WTC11 (cell line): ENCODE data around the gene HSP90AB1. TPM values are rescaled to one million over a fixed set of nuclear protein-coding genes. Genes with fewer than 3 reads are reported as not detected.

Source experiments
- GTF2I ChIP-seq: fragments of 250-450 bp; sonication (Bioruptor Pico); conservative IDR thresholded peaks from 2 replicates; pipeline ENCODE4 v1.4.0; 2021; ENCODE audit warnings: mild to moderate bottlenecking
- JAZF1 ChIP-seq: fragments of 250-450 bp; sonication (Bioruptor Pico); IDR thresholded peaks from 2 replicates; pipeline ENCODE4 v1.9.0; 2021; ENCODE audit warnings: moderate library complexity, mild to moderate bottlenecking, inconsistent platforms
- MYBL2 ChIP-seq: sonication (generic); formaldehyde crosslinking; IDR thresholded peaks from 2 replicates; pipeline ENCODE4 v1.8.1; 2023; ENCODE audit warnings: mild to moderate bottlenecking, moderate library complexity, missing genetic modification reagents
- TEAD4 ChIP-seq: sonication (generic); formaldehyde crosslinking; IDR thresholded peaks from 2 replicates; pipeline ENCODE4 v1.8.0; 2022; ENCODE audit warnings: mild to moderate bottlenecking, missing genetic modification reagents
- TP53 ChIP-seq: sonication (generic); formaldehyde crosslinking; IDR thresholded peaks from 2 replicates; pipeline ENCODE4 v1.8.1; 2023; ENCODE audit warnings: mild to moderate bottlenecking, missing genetic modification reagents
- ZNF121 ChIP-seq: sonication (generic); formaldehyde crosslinking; IDR thresholded peaks from 2 replicates; pipeline ENCODE4 v1.8.0; 2023; ENCODE audit warnings: missing genetic modification reagents
- ZNF232 ChIP-seq: sonication (generic); formaldehyde crosslinking; IDR thresholded peaks from 2 replicates; pipeline ENCODE4 v1.8.0; 2022; ENCODE audit warnings: mild to moderate bottlenecking, missing genetic modification reagents
- ZNF263 ChIP-seq: sonication (generic); formaldehyde crosslinking; IDR thresholded peaks from 2 replicates; pipeline ENCODE4 v1.8.1; 2022; ENCODE audit warnings: low read depth, mild to moderate bottlenecking, moderate library complexity, missing genetic modification reagents
- ZNF317 ChIP-seq: sonication (generic); formaldehyde crosslinking; IDR thresholded peaks from 2 replicates; pipeline ENCODE4 v1.8.1; 2023; ENCODE audit warnings: low read depth, mild to moderate bottlenecking, moderate library complexity, missing genetic modification reagents, borderline replicate concordance
- ZNF396 ChIP-seq: fragments of 250-450 bp; sonication (Bioruptor Pico); IDR thresholded peaks from 2 replicates; pipeline ENCODE4 v1.8.0; 2021; ENCODE audit warnings: mild to moderate bottlenecking, moderate library complexity, borderline replicate concordance
- ZNF416 ChIP-seq: fragments of 250-450 bp; sonication (Bioruptor Pico); IDR thresholded peaks from 2 replicates; pipeline ENCODE4 v1.9.0; 2021; ENCODE audit warnings: mild to moderate bottlenecking, inconsistent platforms
- ZNF671 ChIP-seq: fragments of 250-450 bp; sonication (Bioruptor Pico); IDR thresholded peaks from 2 replicates; pipeline ENCODE4 v1.8.0; 2021; ENCODE audit warnings: mild to moderate bottlenecking
- total RNA-seq: library from RNA; stranded (reverse); gene quantifications from 3 replicates; pipeline ENCODE4 v1.2.3, GENCODE V29; 2021
- TF ChIP-seq, protein P1 (sequence below): sonication (generic); formaldehyde crosslinking; IDR thresholded peaks from 2 replicates; pipeline ENCODE4 v1.8.1; 2022; ENCODE audit warnings: mild to moderate bottlenecking, missing genetic modification reagents, moderate library complexity, borderline replicate concordance
- TF ChIP-seq, protein P2 (sequence below): sonication (generic); formaldehyde crosslinking; IDR thresholded peaks from 2 replicates; pipeline ENCODE4 v1.8.0; 2022; ENCODE audit warnings: missing genetic modification reagents
- TF ChIP-seq, protein P3 (sequence below): sonication (generic); formaldehyde crosslinking; IDR thresholded peaks from 2 replicates; pipeline ENCODE4 v1.8.1; 2023; ENCODE audit warnings: mild to moderate bottlenecking, missing genetic modification reagents
- TF ChIP-seq, protein P4 (sequence below): fragments of 250-450 bp; sonication (Bioruptor Pico); IDR thresholded peaks from 2 replicates; pipeline ENCODE4 v1.9.0; 2021; ENCODE audit warnings: mild to moderate bottlenecking
- TF ChIP-seq, protein P5 (sequence below): sonication (generic); formaldehyde crosslinking; IDR thresholded peaks from 2 replicates; pipeline ENCODE4 v1.8.1; 2022; ENCODE audit warnings: mild to moderate bottlenecking, moderate library complexity, missing genetic modification reagents
- TF ChIP-seq, protein P6 (sequence below): sonication (generic); formaldehyde crosslinking; IDR thresholded peaks from 2 replicates; pipeline ENCODE4 v1.8.1; 2022; ENCODE audit warnings: missing genetic modification reagents, borderline replicate concordance
- TF ChIP-seq, protein P7 (sequence below): fragments of 200-600 bp; IDR thresholded peaks from 2 replicates; pipeline ENCODE4 v1.8.0; 2022; ENCODE audit warnings: antibody characterized with exemption
- TF ChIP-seq, protein P8 (sequence below): sonication (generic); formaldehyde crosslinking; IDR thresholded peaks from 2 replicates; pipeline ENCODE4 v1.8.0; 2023; ENCODE audit warnings: missing genetic modification reagents
- TF ChIP-seq, protein P9 (sequence below): fragments of 250-450 bp; sonication (Bioruptor Pico); conservative IDR thresholded peaks from 2 replicates; pipeline ENCODE4 v1.9.0; 2021; ENCODE audit warnings: mild to moderate bottlenecking
- TF ChIP-seq, protein P10 (sequence below): sonication (generic); formaldehyde crosslinking; IDR thresholded peaks from 2 replicates; pipeline ENCODE4 v1.8.1; 2022; ENCODE audit warnings: low read depth, mild to moderate bottlenecking, moderate library complexity, missing genetic modification reagents, borderline replicate concordance

Gene HSP90AB1
- total RNA-seq, 1 experiment from 2014 or later, result 2,171 TPM

DNA sequence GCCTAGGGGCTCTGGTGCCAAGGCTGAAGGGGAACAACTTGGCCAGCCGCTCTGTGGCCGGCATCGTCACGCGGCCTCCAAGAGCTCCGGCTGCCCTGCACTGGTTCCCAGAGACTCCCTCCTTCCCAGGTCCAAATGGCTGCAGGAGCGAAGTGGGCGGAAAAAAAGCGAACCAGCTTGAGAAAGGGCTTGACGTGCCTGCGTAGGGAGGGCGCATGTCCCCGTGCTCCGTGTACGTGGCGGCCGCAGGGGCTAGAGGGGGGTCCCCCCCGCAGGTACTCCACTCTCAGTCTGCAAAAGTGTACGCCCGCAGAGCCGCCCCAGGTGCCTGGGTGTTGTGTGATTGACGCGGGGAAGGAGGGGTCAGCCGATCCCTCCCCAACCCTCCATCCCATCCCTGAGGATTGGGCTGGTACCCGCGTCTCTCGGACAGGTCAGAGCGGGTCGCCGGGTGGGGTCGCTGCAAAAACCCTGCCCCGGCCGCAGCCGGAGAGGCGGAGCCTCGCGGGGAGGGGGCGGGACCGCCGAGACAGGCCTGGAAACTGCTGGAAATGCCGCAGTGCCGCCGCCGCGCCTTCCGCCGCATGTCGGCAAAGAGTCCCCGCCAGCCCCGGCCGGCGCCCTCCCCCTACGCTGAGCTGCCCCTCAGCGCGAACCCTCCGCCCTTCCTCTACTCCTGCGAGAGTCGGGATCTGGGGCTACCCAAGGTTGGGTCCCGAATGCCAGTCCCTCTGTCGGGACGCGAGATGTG, 814 bp upstream of the HSP90AB1 start (continued):
- TF ChIP-seq ZNF121 (peak; percentile 31; the same call in 1 of the 2 replicates), MYBL2 (peak; percentile 77), ZNF317 (CRISPR knock-in tag) (no peak), ZNF263 (CRISPR knock-in tag) (no peak), ZNF232 (CRISPR knock-in tag) (0 out of 2 replicates have a peak, but pooled peaks have one; percentile 2), TEAD4 (CRISPR knock-in tag) (no peak), ZNF671 (CRISPR knock-in tag) (no peak), TP53 (CRISPR knock-in tag) (no peak), GTF2I (no peak), ZNF416 (no peak), JAZF1 (CRISPR knock-in tag) (no peak), ZNF396 (CRISPR knock-in tag) (no peak)
- TF ChIP-seq, protein P1, sequence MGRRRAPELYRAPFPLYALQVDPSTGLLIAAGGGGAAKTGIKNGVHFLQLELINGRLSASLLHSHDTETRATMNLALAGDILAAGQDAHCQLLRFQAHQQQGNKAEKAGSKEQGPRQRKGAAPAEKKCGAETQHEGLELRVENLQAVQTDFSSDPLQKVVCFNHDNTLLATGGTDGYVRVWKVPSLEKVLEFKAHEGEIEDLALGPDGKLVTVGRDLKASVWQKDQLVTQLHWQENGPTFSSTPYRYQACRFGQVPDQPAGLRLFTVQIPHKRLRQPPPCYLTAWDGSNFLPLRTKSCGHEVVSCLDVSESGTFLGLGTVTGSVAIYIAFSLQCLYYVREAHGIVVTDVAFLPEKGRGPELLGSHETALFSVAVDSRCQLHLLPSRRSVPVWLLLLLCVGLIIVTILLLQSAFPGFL (CRISPR knock-in tag), result no peak
- TF ChIP-seq, protein P2, sequence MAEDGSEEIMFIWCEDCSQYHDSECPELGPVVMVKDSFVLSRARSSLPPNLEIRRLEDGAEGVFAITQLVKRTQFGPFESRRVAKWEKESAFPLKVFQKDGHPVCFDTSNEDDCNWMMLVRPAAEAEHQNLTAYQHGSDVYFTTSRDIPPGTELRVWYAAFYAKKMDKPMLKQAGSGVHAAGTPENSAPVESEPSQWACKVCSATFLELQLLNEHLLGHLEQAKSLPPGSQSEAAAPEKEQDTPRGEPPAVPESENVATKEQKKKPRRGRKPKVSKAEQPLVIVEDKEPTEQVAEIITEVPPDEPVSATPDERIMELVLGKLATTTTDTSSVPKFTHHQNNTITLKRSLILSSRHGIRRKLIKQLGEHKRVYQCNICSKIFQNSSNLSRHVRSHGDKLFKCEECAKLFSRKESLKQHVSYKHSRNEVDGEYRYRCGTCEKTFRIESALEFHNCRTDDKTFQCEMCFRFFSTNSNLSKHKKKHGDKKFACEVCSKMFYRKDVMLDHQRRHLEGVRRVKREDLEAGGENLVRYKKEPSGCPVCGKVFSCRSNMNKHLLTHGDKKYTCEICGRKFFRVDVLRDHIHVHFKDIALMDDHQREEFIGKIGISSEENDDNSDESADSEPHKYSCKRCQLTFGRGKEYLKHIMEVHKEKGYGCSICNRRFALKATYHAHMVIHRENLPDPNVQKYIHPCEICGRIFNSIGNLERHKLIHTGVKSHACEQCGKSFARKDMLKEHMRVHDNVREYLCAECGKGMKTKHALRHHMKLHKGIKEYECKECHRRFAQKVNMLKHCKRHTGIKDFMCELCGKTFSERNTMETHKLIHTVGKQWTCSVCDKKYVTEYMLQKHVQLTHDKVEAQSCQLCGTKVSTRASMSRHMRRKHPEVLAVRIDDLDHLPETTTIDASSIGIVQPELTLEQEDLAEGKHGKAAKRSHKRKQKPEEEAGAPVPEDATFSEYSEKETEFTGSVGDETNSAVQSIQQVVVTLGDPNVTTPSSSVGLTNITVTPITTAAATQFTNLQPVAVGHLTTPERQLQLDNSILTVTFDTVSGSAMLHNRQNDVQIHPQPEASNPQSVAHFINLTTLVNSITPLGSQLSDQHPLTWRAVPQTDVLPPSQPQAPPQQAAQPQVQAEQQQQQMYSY, result no peak
- TF ChIP-seq, protein P3, sequence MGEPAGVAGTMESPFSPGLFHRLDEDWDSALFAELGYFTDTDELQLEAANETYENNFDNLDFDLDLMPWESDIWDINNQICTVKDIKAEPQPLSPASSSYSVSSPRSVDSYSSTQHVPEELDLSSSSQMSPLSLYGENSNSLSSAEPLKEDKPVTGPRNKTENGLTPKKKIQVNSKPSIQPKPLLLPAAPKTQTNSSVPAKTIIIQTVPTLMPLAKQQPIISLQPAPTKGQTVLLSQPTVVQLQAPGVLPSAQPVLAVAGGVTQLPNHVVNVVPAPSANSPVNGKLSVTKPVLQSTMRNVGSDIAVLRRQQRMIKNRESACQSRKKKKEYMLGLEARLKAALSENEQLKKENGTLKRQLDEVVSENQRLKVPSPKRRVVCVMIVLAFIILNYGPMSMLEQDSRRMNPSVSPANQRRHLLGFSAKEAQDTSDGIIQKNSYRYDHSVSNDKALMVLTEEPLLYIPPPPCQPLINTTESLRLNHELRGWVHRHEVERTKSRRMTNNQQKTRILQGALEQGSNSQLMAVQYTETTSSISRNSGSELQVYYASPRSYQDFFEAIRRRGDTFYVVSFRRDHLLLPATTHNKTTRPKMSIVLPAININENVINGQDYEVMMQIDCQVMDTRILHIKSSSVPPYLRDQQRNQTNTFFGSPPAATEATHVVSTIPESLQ (CRISPR knock-in tag), result no peak
- TF ChIP-seq, protein P4, sequence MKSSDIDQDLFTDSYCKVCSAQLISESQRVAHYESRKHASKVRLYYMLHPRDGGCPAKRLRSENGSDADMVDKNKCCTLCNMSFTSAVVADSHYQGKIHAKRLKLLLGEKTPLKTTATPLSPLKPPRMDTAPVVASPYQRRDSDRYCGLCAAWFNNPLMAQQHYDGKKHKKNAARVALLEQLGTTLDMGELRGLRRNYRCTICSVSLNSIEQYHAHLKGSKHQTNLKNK, result no peak
- TF ChIP-seq, protein P5, sequence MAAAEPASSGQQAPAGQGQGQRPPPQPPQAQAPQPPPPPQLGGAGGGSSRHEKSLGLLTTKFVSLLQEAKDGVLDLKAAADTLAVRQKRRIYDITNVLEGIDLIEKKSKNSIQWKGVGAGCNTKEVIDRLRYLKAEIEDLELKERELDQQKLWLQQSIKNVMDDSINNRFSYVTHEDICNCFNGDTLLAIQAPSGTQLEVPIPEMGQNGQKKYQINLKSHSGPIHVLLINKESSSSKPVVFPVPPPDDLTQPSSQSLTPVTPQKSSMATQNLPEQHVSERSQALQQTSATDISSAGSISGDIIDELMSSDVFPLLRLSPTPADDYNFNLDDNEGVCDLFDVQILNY (CRISPR knock-in tag), result peak; percentile 57; the same call in 1 of the 2 replicates
- TF ChIP-seq, protein P6, sequence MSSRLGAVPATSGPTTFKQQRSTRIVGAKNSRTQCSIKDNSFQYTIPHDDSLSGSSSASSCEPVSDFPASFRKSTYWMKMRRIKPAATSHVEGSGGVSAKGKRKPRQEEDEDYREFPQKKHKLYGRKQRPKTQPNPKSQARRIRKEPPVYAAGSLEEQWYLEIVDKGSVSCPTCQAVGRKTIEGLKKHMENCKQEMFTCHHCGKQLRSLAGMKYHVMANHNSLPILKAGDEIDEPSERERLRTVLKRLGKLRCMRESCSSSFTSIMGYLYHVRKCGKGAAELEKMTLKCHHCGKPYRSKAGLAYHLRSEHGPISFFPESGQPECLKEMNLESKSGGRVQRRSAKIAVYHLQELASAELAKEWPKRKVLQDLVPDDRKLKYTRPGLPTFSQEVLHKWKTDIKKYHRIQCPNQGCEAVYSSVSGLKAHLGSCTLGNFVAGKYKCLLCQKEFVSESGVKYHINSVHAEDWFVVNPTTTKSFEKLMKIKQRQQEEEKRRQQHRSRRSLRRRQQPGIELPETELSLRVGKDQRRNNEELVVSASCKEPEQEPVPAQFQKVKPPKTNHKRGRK (CRISPR knock-in tag), result no peak
- TF ChIP-seq, protein P7, sequence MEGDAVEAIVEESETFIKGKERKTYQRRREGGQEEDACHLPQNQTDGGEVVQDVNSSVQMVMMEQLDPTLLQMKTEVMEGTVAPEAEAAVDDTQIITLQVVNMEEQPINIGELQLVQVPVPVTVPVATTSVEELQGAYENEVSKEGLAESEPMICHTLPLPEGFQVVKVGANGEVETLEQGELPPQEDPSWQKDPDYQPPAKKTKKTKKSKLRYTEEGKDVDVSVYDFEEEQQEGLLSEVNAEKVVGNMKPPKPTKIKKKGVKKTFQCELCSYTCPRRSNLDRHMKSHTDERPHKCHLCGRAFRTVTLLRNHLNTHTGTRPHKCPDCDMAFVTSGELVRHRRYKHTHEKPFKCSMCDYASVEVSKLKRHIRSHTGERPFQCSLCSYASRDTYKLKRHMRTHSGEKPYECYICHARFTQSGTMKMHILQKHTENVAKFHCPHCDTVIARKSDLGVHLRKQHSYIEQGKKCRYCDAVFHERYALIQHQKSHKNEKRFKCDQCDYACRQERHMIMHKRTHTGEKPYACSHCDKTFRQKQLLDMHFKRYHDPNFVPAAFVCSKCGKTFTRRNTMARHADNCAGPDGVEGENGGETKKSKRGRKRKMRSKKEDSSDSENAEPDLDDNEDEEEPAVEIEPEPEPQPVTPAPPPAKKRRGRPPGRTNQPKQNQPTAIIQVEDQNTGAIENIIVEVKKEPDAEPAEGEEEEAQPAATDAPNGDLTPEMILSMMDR, result no peak
- TF ChIP-seq, protein P8, sequence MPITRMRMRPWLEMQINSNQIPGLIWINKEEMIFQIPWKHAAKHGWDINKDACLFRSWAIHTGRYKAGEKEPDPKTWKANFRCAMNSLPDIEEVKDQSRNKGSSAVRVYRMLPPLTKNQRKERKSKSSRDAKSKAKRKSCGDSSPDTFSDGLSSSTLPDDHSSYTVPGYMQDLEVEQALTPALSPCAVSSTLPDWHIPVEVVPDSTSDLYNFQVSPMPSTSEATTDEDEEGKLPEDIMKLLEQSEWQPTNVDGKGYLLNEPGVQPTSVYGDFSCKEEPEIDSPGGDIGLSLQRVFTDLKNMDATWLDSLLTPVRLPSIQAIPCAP (CRISPR knock-in tag), result no peak
- TF ChIP-seq, protein P9, sequence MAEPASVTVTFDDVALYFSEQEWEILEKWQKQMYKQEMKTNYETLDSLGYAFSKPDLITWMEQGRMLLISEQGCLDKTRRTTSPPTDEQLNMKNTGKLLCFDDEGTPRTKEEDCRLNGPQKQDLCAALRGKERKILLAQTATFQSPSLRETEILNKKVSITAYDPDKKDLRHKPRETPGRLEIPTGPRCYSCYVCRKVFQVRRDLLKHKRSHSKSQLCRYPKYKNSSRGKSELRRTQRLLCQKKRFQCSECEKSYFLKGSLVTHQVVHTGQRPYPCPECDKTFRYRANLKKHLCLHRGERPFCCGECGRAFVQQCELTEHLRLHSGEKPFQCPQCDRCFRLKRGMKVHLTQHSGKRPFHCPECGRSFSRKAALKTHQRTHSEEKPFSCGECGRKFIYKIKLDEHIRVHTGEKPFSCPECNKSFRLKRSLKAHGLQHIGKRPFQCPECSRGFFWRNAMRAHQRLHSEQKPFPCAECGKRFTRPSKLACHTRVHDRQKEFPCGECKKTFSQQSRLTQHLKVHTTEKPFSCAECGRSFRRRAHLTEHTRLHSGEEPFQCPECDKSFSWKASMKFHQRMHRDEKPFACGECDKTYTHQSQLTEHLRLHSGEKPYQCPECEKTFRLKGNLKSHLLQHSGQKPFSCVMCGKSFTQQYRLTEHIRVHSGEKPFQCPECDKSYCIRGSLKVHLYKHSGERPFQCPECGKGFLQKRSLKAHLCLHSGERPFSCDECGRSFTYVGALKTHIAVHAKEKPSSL (CRISPR knock-in tag), result no peak
- TF ChIP-seq, protein P10, sequence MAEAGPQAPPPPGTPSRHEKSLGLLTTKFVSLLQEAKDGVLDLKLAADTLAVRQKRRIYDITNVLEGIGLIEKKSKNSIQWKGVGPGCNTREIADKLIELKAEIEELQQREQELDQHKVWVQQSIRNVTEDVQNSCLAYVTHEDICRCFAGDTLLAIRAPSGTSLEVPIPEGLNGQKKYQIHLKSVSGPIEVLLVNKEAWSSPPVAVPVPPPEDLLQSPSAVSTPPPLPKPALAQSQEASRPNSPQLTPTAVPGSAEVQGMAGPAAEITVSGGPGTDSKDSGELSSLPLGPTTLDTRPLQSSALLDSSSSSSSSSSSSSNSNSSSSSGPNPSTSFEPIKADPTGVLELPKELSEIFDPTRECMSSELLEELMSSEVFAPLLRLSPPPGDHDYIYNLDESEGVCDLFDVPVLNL (CRISPR knock-in tag), result no peak
